ENCODE results near the gene DSCAML1.

DSCAML1 gene

GRCh38 chr11:117830674-117831351, 33.8 kb upstream of the DSCAML1 start:
- DNase-seq, result no peak

DNA sequence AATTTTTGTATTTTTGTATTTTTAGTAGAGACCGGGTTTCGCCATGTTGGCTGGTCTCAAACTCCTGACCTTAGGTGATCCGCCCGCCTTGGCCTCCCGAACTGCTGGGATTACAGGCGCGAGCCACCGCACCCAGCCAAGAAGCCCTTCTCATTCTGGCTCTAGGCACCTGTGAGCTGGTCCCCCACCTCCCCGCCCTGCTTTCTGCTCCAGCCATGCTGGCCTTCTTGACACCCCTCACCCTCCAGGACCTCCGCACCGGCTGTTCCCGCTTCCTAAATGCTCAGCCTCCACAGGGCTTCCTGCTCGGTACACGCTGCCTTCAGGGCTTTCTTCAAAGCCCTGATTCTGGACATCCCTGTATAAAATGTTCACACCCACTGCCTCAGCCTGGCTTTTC, 33.1 kb upstream of the DSCAML1 start:
- no peak for DNase-seq

DNA sequence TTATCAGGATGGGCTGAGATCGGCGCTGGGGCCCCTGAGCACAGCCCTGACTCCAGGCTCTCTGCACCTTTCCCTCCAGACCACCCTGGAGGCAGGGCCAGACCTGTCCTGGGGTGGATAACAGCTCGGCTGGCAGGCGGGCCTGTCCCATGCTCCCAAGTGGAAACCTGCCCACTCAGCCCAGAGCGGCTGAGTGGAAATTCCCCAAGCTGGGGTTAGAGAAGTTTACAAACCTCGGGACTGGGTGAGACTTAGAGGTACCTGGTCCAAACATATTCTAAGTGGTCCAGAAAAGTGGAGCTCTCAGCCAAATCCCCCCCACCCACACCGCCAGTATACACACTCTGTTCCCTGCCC, 32.3 kb upstream of the DSCAML1 start:
- no peak for DNase-seq

DNA sequence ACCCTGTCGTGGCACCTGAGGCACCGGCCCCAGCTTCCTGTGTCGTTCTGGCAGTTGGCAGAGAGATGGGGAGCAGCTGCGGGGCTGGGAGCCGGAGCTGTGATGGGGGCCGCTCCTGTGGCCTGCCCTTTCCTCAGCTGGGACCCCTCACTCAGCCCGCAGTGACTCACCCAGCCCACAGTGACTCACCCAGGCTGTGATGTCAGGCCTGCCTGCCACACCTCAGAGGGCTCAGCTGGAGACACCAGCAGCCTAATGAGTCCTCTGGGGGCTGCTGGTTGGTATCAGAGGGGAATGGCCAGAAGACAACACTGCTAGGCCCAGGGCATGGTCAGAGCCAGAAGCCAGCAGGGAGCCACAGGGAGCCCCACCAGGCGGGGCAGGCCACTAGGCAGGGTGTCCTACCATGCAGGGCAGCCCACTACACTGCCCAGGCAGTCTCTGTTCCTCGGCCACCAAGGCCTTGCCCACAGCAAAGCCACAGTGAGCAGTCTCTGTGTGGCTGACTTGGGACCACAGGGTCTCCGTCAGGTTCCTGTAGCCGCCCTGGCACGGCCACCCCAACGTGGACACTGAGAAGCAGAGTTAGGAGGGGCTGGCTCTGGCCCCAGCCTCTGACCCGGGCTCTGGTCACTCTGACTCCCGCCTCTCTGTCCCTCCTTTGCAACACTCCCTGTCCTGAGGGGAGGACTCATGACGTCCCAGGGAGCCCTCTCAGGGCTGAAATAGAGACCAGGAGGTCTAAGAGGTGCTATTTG, 31.8 kb upstream of the DSCAML1 start:
- no peak for DNase-seq

- DNase-seq, result no peak
These were observed 30.8 kb upstream of the DSCAML1 start for GRCh38 chr11:117827521-117828511.

DNA sequence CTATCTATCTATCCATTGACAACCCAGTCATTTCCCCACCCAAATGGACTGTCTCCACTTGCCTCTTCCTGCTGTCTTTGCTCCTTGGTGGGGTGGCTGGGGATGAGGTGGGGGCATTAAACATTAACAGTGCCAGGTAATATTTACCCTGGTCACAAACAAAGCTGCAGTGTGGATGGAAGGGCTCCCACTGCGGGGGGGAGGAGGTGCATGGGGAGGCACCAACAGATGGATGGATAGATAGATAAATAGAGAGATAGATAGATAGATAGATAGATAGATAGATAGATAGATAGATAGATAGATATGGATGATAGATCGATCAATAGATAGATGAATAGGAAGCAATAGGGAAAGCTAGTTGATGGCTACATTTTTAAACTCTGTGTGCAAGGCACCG, 29.8 kb upstream of the DSCAML1 start:
- no peak for DNase-seq

GRCh38 chr11:117826190-117826570, 29.2 kb upstream of the DSCAML1 start:
- no peak for DNase-seq

DNA sequence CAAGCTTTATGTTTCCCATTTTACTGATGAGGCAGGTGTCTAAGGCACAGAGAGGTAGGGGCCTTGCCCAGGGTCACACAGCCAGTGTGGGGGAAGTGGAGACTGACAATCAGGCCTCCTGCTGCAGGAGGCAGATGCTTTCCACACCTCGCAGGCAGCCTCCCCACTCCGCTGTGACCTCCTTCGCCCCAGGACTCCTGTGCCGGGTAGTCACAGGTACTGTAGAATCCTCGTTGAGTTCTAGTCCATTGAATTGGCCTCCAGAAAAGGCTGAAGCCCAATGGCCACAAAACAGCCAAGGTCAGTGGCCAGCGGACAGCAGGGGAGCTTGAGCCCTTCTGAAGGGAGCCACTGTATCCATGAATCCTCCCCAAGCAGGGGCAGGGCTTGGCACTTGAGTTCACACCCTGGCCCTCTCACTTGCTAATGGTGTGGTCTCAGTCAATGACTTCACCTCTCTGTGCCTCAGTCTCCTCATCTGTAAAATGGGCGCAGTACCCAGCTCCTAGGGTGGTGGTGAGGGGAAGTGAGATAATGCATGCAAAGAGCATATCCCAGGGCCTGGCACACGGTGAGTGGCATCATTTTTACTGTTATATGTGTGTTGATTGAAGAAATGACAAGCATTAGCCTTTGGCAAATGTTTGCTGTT, 28.6 kb upstream of the DSCAML1 start:
- no peak for DNase-seq

- DNase-seq, result peak in 1 of 14 donors; percentile 16
These were observed 27.8 kb upstream of the DSCAML1 start, which contains the start of gene FXYD2 for GRCh38 chr11:117824571-117825537. Gene FXYD2, minus strand, starts transcription at chr11:117824744. Its CDS starts 66 bp downstream, at chr11:117824678.

- no peak for DNase-seq
These were observed 27.0 kb upstream of the DSCAML1 start for GRCh38 chr11:117823946-117824420.

GRCh38 chr11:117823294-117823945, 26.4 kb upstream of the DSCAML1 start:
- DNase-seq, result no peak

DNA sequence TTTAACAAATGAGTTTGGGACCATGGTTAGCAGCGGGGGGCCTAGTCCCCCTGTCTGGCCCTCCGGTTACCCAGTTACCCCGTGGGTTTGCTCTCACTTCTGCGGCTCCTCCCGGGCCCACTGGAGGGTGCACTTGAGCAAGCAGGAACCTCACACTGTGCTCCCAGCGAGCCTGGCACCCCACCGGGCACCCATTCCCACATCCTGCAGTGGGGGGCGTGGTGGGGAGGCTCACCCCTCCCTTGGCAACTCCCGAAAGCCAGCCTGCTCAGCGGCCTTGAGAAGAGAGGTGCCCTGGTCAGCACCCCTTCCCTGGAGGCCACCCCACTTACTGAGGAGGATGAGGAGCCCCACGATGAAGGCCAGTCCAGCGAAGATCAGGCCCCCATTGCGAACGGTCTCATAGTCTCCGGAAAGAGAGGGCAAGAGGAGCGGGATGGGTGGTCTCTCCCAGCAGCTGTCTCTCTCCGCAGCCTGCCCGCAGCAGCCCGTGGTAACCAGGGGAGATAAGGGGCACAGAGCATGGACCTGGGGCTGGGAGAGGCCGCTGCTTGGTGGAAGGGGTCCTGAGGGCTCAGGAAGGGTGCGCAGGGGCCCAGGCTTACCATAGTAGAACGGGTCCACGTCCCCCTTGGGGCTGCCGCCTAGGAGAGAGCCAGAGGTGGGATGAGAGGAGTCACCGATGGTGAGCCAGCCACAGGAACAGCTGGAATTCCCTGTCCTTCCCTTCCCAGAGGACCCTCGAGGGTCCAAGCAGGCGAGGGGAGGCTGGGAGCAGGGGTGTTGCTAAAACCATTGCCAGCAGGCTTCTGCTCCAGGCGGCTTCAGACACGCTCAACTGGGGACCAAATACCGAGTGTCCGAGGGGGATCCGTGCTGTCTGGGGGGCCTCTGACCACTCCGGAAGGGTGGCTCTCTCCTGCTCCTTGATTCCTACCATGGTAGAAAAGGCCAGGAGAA, 25.3 kb upstream of the DSCAML1 start:
- DNase-seq, result peak in 1 of 14 donors; percentile 18

DNA sequence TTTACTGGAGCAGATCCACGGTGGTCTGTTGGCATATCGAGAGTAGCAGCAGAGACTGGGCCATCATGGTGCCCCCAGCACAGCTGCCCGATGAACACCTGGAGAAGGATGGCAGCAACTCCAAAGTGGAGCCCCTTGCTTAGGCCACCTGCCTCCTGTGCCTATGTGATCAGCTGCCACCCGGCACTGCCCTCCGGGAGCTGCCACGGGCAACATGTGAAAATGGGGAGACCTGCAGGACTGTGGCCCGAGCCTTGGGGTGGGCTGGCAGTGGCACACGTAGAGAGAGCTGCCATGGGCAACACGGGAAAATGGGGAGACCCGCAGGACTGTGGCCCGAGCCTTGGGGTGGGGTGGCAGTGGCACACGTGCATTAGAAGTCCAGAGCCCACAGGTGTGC, 24.4 kb upstream of the DSCAML1 start:
- DNase-seq, result no peak

DNA sequence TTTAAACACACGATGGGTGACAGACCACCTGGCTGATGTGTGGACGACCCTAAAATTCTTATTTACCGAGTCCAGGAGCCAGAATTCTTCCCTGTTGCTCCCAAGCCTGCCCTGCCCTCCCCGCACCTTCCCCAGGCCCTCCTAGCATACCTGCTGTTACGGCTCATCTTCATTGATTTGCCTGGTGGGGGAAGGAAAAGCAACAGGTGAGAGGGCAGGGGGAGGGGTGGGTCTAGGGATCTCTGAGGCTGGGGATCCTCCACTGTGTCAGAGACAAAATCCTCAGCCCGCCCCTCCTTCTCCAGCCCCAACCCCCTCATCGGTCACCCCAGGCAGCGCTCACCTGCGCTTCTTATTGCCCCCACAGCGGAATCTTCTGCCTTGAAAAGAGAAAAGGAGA, 23.5 kb upstream of the DSCAML1 start:
- DNase-seq, result no peak

DNA sequence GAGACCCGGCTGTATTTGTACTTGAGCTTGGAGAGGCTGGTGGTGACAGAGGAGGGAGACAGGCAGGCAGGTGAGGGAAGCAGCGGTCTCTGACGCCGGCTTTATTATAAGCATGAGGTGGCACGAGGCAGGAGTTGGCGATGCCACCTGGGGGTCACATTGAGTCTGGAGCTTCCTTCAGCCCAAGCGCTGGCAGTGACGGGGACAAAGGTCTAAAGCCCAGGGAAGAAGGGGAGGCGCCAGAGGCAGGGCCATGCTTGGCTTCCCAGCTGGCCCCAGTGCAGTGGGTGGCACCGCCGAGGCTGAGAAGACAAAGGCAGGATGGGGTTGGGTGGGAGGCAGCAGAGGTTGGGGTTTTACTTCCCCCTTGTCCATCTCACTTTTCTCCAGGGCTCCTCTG, 23.1 kb upstream of the DSCAML1 start:
- DNase-seq, result no peak

GRCh38 chr11:117819096-117820040, 22.4 kb upstream of the DSCAML1 start:
- DNase-seq, result peak in 1 of 14 donors; percentile 11

- no peak for DNase-seq
These were observed 21.2 kb upstream of the DSCAML1 start for GRCh38 chr11:117818041-117818873.

Data from C1 segment of cervical spinal cord (tissue), 14 donors.